ENCODE data around the gene C11orf68.
"Not testable (repeated sequence)": the region's sequence is repeated elsewhere in the genome, so short reads cannot be mapped to it uniquely, and the experiment has no call there.

Gene C11orf68

GRCh38 chr11:65898656-65899355, 20.1 kb downstream of the C11orf68 start:
- ATAC-seq (replicated peaks) = no peak
- Mint-ChIP-seq H3K4me3 (peak overlapping the region; percentile 76 to 82), H3K9me3 (no peaks in the 10 kb centered on the region), H3K4me1 (ENCODE audit: low read depth in 2 of 2) (peaks cover 19 to 20% of the 10 kb centered on the region in 2 donors), H3K27me3 (no peaks in the 10 kb centered on the region), H3K27ac (peak overlapping the region; percentile 65 to 82), H3K36me3 (ENCODE audit: insufficient read depth) (peaks cover 15% of the 10 kb centered on the region)
- no peak for DNase-seq

GRCh38 chr11:65897020-65897471, 21.8 kb downstream of the C11orf68 start:
- H3K4me3 Mint-ChIP-seq = peak overlapping the region in 1 of 2 donors; percentile 46
- DNase-seq = no peak
- ATAC-seq (replicated peaks) = no peak
- peaks cover 24 to 27% of the 10 kb centered on the region in 2 donors for H3K4me1 Mint-ChIP-seq (ENCODE audit: low read depth in 2 of 2)
- H3K27me3 Mint-ChIP-seq = no peaks in the 10 kb centered on the region
- no peaks in the 10 kb centered on the region for H3K9me3 Mint-ChIP-seq
- H3K36me3 Mint-ChIP-seq (ENCODE audit: insufficient read depth) = peaks cover 15% of the 10 kb centered on the region
- H3K27ac Mint-ChIP-seq = no peak overlapping the region

GRCh38 chr11:65896034-65896999, 22.5 kb downstream of the C11orf68 start:
- H3K27ac Mint-ChIP-seq = peak overlapping the region; percentile 49 to 51
- H3K27me3 Mint-ChIP-seq = no peaks in the 10 kb centered on the region
- no peaks in the 10 kb centered on the region for H3K9me3 Mint-ChIP-seq
- DNase-seq (no peak), ATAC-seq (replicated peaks) (no peak)
- H3K4me1 Mint-ChIP-seq (ENCODE audit: low read depth in 2 of 2) = peaks cover 21 to 30% of the 10 kb centered on the region in 2 donors
- H3K4me3 Mint-ChIP-seq = no peak overlapping the region
- H3K36me3 Mint-ChIP-seq (ENCODE audit: insufficient read depth) = peaks cover 17% of the 10 kb centered on the region

GRCh38 chr11:65895482-65895981, 23.3 kb downstream of the C11orf68 start:
- peak overlapping the region; percentile 28 to 51 for H3K27ac Mint-ChIP-seq
- H3K36me3 Mint-ChIP-seq (ENCODE audit: insufficient read depth) = peaks cover 17% of the 10 kb centered on the region

GRCh38 chr11:65894034-65894591, 24.7 kb downstream of the C11orf68 start:
- peak overlapping the region; percentile 87 to 92 for H3K27ac Mint-ChIP-seq
- peak overlapping the region; percentile 89 to 93 for H3K4me3 Mint-ChIP-seq
- no peaks in the 10 kb centered on the region for H3K27me3 Mint-ChIP-seq
- no peaks in the 10 kb centered on the region for H3K9me3 Mint-ChIP-seq
- H3K4me1 Mint-ChIP-seq (ENCODE audit: low read depth in 2 of 2) = peaks cover 34 to 42% of the 10 kb centered on the region in 2 donors
- peak; percentile 7 for ATAC-seq (replicated peaks)
- DNase-seq = no peak
- H3K36me3 Mint-ChIP-seq (ENCODE audit: insufficient read depth) = peaks cover 20% of the 10 kb centered on the region

More at GRCh38 chr11:65895482-65895981, 23.3 kb downstream of the C11orf68 start:
- Mint-ChIP-seq H3K4me3 (peak overlapping the region; percentile 22 to 62), H3K9me3 (no peaks in the 10 kb centered on the region), H3K4me1 (ENCODE audit: low read depth in 2 of 2) (peaks cover 21 to 31% of the 10 kb centered on the region in 2 donors), H3K27me3 (no peaks in the 10 kb centered on the region)
- DNase-seq (no peak), ATAC-seq (replicated peaks) (no peak)

GRCh38 chr11:65892661-65893317, 26.1 kb downstream of the C11orf68 start:
- Mint-ChIP-seq H3K4me3 (peak overlapping the region; percentile 89 to 93), H3K9me3 (no peaks in the 10 kb centered on the region), H3K27ac (peak overlapping the region; percentile 92 to 97), H3K27me3 (no peaks in the 10 kb centered on the region), H3K4me1 (ENCODE audit: low read depth in 2 of 2) (peaks cover 42 to 52% of the 10 kb centered on the region in 2 donors), H3K36me3 (ENCODE audit: insufficient read depth) (peaks cover 28% of the 10 kb centered on the region)
- DNase-seq (no peak), ATAC-seq (replicated peaks) (no peak)

GRCh38 chr11:65892137-65892540, 26.7 kb downstream of the C11orf68 start:
- Mint-ChIP-seq H3K4me3 (peak overlapping the region; percentile 89 to 93), H3K27ac (peak overlapping the region; percentile 92 to 97), H3K36me3 (ENCODE audit: insufficient read depth) (peaks cover 31% of the 10 kb centered on the region), H3K4me1 (ENCODE audit: low read depth in 2 of 2) (peaks cover 44 to 56% of the 10 kb centered on the region in 2 donors)
- not testable (repeated sequence) for H3K9me3 Mint-ChIP-seq; DNase-seq; H3K27me3 Mint-ChIP-seq; ATAC-seq (replicated peaks)

GRCh38 chr11:65891219-65892136, 27.4 kb downstream of the C11orf68 start:
- H3K9me3 Mint-ChIP-seq = no peaks in the 10 kb centered on the region
- no peaks in the 10 kb centered on the region for H3K27me3 Mint-ChIP-seq
- H3K4me3 Mint-ChIP-seq = peak overlapping the region; percentile 89 to 93
- H3K27ac Mint-ChIP-seq = peak overlapping the region; percentile 92 to 97
- ATAC-seq (replicated peaks) (no peak), DNase-seq (no peak)
- peaks cover 49 to 61% of the 10 kb centered on the region in 2 donors for H3K4me1 Mint-ChIP-seq (ENCODE audit: low read depth in 2 of 2)
- peaks cover 31% of the 10 kb centered on the region for H3K36me3 Mint-ChIP-seq (ENCODE audit: insufficient read depth)

- ATAC-seq (replicated peaks) (peak; percentile 71), DNase-seq (peak; percentile 96 to 98 (median 98))
- Mint-ChIP-seq H3K4me1 (ENCODE audit: low read depth in 2 of 2) (peaks cover 51 to 59% of the 10 kb centered on the region in 2 donors), H3K4me3 (peak within 1 kb of the TSS; percentile 89 to 93), H3K27me3 (no peaks in the 10 kb centered on the region), H3K9me3 (no peaks in the 10 kb centered on the region), H3K36me3 (ENCODE audit: insufficient read depth) (peaks cover 35% of the 10 kb centered on the region), H3K27ac (peak within 1 kb of the TSS; percentile 92 to 97)
Measured at GRCh38 chr11:65890324-65891218, 28.3 kb downstream of the C11orf68 start, which contains the start of gene CCDC85B. CCDC85B (plus strand) TSS chr11:65890673; CDS start chr11:65890784, 111 bp downstream.

- Mint-ChIP-seq H3K36me3 (ENCODE audit: insufficient read depth) (peaks cover 41% of the 10 kb centered on the region), H3K4me3 (peak within 1 kb of the TSS; percentile 89 to 93), H3K4me1 (ENCODE audit: low read depth in 2 of 2) (peaks cover 62 to 64% of the 10 kb centered on the region in 2 donors), H3K27me3 (no peaks in the 10 kb centered on the region), H3K27ac (peak within 1 kb of the TSS; percentile 90 to 92), H3K9me3 (no peaks in the 10 kb centered on the region)
- peak; percentile 58 for ATAC-seq (replicated peaks)
- peak; percentile 87 to 88 (median 87) for DNase-seq
Measured at GRCh38 chr11:65888163-65888814, 30.6 kb downstream of the C11orf68 start, which contains the start of gene FIBP. FIBP (minus strand) TSS chr11:65888471; CDS start chr11:65888418, 53 bp downstream.

Data from effector memory CD8-positive, alpha-beta T cell (primary cell).